HG03457 (cell line): Measurements from ENCODE around the gene NOS1AP.
"Not testable (repeated sequence)": the region's sequence is repeated elsewhere in the genome, so short reads cannot be mapped to it uniquely, and the experiment has no call there.

Experiments
- ATAC-seq: cut with Tn5 transposase; IDR thresholded peaks from one replicate; pipeline ENCODE4 v1.9.1; 2021; ENCODE audit warnings: moderate number of reproducible peaks; ENCODE audit not compliant: unreplicated experiment

The NOS1AP gene

GRCh38 chr1:162069334-162070093 lies at the start of gene NOS1AP:
TSS of gene NOS1AP (plus strand) at chr1:162069691. CDS start at chr1:162070178, 487 bp downstream.
- peak; percentile 92 for ATAC-seq

DNA sequence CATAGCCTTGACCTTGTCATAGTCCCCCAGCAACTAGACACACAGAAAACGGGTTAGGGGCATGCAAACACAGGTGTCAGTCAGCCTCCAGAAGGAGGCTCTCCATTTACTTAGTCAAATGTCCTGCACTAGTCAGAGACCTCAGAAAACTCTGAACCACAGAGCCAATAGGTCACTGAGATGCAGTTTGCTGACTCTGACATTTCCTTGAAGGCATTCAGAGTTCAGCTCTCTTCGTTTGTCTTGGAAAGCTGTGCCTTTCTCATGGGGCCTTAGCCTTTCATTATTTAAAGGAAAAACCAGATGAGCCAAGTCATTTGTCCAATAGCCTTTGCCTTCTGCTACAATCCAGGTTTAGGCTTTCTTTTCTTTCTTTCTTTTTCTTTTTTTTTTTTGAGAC lies 49.3 kb upstream of the NOS1AP start:
- no peak for ATAC-seq

GRCh38 chr1:162021124-162021523 lies 48.4 kb upstream of the NOS1AP start:
- ATAC-seq = no peak

GRCh38 chr1:162022626-162023025 lies 46.9 kb upstream of the NOS1AP start:
- ATAC-seq = no peak

DNA sequence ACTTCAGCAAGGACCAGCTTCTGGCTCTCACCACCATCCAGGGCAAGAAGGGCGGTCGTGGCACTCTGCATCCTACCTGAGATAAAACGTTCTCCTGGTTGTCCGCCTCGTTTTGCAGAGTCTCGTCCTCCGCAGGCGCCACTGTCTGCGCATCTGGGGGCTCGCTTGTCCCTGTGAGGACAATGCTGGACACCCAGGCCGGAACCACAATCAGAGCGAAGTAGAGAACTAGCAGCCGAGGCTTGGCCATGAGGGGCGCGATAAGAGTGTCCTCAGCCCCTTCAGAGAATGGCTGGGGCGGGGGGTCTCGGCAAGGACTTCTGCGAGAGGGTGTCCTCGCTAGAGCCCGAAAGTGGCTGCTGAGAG lies 46.3 kb upstream of the NOS1AP start:
- ATAC-seq = no peak

DNA sequence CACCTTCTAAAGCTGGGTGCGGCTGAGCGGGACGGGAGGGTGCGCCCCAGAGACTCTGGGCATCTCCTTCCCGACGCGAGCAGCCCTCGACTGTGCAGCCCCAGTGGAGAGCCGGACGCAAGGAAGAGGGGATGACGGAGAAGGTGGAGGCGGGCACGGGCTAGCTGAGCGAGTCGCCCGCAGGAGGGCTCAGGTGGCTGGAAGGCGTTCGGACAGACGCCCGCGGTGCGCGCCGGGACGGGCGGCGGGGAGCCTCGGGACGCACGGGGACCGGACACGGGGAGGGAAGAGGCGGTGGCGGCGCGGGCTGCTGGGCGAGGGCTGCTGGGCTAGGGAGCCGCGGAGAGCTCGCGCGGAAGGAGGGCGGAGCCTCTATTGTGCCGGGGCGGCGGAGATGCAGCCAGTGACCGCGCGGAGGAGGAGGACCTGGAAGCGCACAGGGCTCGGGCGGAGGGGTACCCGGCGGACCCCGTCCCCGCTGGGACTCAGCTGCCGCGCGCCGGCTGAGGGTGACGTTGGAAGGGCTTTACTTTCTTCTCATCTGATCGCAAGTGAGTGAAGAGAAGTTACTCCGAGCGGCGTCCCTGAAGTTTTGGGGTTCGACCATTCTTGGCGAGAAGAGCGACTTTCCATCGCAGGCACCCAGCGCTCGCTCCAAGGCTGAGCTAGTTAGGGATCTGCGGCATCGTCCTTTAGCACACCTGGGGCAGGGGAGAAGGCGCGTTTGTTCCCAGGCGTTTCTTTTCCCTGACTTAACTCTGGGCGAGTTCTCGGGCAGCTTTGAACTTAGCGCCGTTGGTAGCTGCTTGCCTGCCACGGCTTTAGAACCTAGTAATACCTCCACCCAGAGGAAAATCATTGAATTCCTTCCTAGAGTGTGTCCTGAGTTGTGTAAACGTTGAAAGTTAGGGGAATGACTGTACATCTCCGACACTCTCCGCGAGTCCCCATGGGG lies 45.7 kb upstream of the NOS1AP start, which contains the start of gene OLFML2B:
Gene OLFML2B (minus strand): TSS at position 323 of the 955 bp plus-strand sequence. CDS start 439 bp downstream, outside the sequence.
- no peak for ATAC-seq

DNA sequence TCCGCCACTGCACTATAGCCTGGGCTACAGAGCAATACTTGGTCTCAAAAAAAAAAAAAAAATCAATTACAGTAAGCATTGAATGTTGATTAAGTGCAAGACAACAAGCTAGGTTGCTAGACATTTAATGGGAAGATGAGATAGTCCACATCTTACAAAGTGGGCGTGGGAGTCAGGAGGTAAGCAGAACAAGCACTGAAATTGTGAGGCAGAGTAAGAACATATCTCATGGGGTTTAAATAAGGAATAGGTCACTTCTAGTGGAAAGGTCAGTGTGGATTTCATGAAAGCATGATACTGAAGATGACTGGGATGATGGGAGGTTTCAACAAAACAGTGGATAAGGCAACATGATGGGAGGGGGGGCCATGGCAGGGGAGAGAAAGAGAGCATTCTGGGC lies 44.0 kb upstream of the NOS1AP start:
- no peak for ATAC-seq

GRCh38 chr1:162026881-162027280 lies 42.6 kb upstream of the NOS1AP start:
- ATAC-seq = no peak

DNA sequence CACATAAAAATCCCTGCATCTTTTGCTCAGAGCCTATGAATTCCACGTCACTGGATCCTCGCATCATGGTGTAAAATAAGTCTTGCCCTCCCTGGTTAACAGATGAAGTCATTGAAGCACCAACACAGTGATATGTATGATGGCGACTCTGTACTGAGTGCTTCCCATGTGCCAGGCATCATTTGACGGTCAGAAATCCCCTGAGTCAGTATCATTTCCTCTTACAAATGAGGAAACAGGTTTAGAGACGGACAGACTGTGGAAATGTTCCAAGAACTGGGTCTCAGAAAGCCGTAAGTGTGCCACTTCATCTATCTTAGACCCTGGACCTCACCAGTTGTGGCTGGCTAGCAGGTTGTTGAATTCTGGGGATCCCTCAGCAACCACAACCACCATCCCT lies 40.8 kb upstream of the NOS1AP start:
- ATAC-seq = no peak

GRCh38 chr1:162029157-162029556 lies 40.3 kb upstream of the NOS1AP start:
- ATAC-seq = no peak

- no peak for ATAC-seq
These were observed 38.7 kb upstream of the NOS1AP start for GRCh38 chr1:162030759-162031280.

GRCh38 chr1:162033428-162033827 lies 36.1 kb upstream of the NOS1AP start:
- ATAC-seq = no peak

GRCh38 chr1:162035241-162035640 lies 34.2 kb upstream of the NOS1AP start:
- ATAC-seq = no peak

DNA sequence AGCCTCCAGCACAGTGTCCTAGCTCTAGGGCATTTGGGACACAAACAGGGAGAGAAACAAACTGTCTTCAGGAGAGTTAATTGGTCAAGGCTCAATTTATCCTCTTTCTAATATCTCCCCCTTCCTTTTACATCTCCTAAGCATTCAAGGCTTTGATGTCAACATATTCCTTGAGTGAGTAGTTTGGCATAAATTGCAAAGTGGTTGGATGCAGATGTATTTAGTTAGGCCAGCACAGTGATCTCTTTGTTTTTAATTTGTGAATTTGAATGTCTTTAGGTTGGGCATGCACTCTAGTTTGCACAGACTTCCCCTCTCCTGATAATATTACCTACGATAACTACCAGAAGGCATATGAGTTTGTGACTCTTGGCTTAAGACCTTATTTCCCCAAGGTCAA lies 33.3 kb upstream of the NOS1AP start:
- no peak for ATAC-seq

DNA sequence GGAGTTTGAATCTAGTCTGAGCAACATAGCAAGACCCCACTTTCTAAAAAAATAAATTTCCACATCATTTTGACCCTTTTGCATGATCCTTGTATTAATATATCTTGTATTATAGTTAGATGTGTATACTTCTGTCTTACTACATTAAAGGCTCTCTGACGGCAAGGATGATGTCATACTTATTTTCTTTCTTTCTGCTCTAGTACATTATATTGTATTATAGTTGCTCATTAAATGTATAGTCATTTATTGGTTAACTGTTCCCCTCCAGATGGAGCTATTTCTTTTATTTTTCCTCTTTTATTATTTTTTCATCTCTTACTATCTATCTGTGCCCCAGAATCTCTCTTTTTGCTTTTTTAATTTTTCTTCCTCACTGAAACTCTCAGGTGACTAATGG lies 30.9 kb upstream of the NOS1AP start:
- ATAC-seq = no peak

GRCh38 chr1:162040001-162040400 lies 29.5 kb upstream of the NOS1AP start:
- ATAC-seq = no peak

- ATAC-seq = no peak
These were observed 28.8 kb upstream of the NOS1AP start for GRCh38 chr1:162040657-162041056.

GRCh38 chr1:162042361-162042760 lies 27.1 kb upstream of the NOS1AP start:
- ATAC-seq = no peak

GRCh38 chr1:162046921-162047320 lies 22.6 kb upstream of the NOS1AP start:
- ATAC-seq = no peak

- not testable (repeated sequence) for ATAC-seq
These were observed 15.5 kb upstream of the NOS1AP start for GRCh38 chr1:162053949-162054348.

DNA sequence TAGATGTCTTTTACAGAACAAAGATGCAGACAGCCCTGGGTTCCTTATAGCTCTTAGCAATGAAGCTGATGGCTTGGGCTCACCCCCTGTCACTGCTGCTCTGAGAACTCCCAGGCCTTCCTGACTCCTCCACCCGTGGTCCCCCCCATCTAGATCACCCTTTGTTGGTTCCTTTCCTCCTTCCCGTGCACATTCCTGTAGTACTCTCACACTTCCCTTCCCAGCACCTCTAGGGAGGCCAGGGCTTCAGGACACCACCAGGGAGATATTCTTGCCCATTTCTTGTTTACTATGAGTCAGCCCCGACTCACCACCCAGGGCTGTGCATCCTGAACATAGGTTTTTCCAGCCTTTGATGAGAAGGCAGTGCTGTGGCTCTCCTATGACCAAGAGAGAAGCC lies 14.4 kb upstream of the NOS1AP start:
- ATAC-seq = no peak

DNA sequence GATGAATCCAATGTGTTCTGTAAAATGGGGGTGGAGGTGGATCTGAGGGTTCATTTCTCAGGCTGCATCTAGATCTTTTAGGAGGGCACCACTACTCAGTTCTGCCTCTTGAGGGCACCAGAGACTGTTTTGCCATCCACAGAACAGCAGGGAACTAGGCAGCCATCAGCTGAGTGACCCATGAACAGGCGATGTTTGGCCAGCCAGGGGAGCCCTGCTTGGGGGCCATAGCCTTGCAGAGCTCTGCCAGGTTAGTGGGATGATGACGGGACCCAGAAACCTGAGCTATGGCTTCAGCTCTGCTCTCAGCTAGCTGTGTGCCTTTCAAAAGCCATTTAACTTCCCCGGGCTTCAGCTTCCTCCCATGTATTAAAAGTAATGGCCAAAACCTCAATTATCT lies 13.4 kb upstream of the NOS1AP start:
- no peak for ATAC-seq
